ENCODE data around the gene MTHFSD. TPM values are rescaled to one million over a fixed set of nuclear protein-coding genes. Genes with fewer than 3 reads are reported as not detected.

Gene MTHFSD
- total RNA-seq, 5 donors from 2014 or later (not counting 1 experiment from before 2014, with no cell fraction given) = 18.0 to 39.6 (median 34.9) TPM

DNA sequence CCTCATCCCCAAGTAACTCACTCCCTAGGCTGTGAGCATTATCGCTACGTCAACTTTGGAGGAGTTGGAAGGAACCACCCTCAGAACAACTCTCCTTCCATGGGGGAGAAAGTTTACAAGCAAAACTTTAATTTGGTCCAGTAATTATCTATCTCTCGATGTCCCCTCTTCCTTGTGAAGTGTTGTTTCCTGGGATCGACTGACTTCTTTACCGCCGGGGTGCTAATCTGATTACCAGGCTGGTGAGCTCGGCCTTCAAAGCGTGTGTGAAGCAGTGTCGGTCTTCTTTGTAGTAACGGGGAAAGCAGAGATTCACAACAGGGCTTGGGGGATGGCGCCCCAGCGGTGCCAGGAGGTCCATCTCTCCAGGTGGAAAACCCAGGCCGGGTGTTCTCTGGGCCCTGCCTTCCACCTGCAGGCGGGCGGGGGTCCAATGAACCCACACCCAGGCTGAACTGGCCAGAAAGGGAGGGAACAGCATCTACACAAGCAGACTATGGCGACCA, 59.2 kb downstream of the MTHFSD start:
- Histone ChIP-seq H3K27me3 (replicated peaks in 1 of 2; ENCODE audit: control insufficient read depth in 2 of 2, extremely low read depth in 1 of 2, insufficient read depth in 2 of 2, low read length in 1 of 2) (peaks cover 29 to 78% of the 10 kb centered on the region in 2 experiments), H3K9me3 (no peaks in the 10 kb centered on the region), H3K36me3 (ENCODE audit: control insufficient read depth in 2 of 2, extremely low read depth in 1 of 2, insufficient read depth in 1 of 2, low read length in 1 of 2) (no peaks in the 10 kb centered on the region), H3K4me1 (ENCODE audit: control insufficient read depth in 1 of 2, extremely low read depth in 1 of 2, insufficient read depth in 2 of 2, low read length in 2 of 2) (no peaks in the 10 kb centered on the region), H3K27ac (ENCODE audit: low read length) (no peak overlapping the region), H3K4me3 (ENCODE audit: control insufficient read depth in 1 of 2, extremely low read depth in 1 of 2, low read length in 1 of 2) (no peak overlapping the region)
- no peak overlapping the region for H3K4me3 Mint-ChIP-seq
- CTCF ChIA-PET = no interaction called here
- POLR2A ChIA-PET = no interaction called here
- DNase-seq = no peak
- no peaks in the 10 kb centered on the region for H3K4me1 Mint-ChIP-seq
- no peak overlapping the region for H3K27ac Mint-ChIP-seq
- no peaks in the 10 kb centered on the region for H3K36me3 Mint-ChIP-seq
- H3K27me3 Mint-ChIP-seq = peaks cover 58 to 80% of the 10 kb centered on the region in 2 donors
- WGBS (ENCODE audit: insufficient coverage) = 7% methylated on average over 11 of the region's 16 CpGs
- H3K9me3 Mint-ChIP-seq = no peaks in the 10 kb centered on the region
- ATAC-seq (replicated peaks in 1 of 4) = no peak

DNA sequence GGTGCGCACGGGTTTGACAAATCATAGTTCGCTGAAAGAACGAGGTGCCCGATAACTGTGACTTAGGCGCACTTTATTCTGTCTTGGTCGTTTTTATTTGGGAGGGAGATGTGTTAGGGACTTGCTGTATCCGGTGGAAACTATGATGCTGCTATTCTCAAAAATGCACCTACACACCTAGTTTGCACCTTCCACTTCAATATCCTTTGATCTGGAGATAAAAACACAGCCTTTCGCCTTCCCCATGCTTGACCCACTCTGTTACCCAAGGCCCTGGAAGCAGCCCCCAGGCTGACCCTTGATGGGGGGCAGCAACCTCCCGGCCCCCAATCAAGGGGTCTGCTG, 59.7 kb downstream of the MTHFSD start:
- H3K4me3 Mint-ChIP-seq = no peak overlapping the region
- H3K27ac Mint-ChIP-seq = no peak overlapping the region
- ChIA-PET CTCF (no interaction called here), POLR2A (no interaction called here)
- 17% methylated on average over 2 of the region's 10 CpGs for WGBS (ENCODE audit: insufficient coverage)
- H3K27ac ChIP-seq (ENCODE audit: low read length) = no peak overlapping the region
- H3K36me3 Mint-ChIP-seq = no peaks in the 10 kb centered on the region
- H3K4me1 Mint-ChIP-seq = no peaks in the 10 kb centered on the region
- no peaks in the 10 kb centered on the region for H3K9me3 Mint-ChIP-seq
- no peaks in the 10 kb centered on the region for H3K4me1 ChIP-seq (ENCODE audit: control insufficient read depth in 1 of 2, extremely low read depth in 1 of 2, insufficient read depth in 2 of 2, low read length in 2 of 2)
- ATAC-seq (replicated peaks in 1 of 4) = no peak
- H3K27me3 ChIP-seq (replicated peaks in 1 of 2; ENCODE audit: control insufficient read depth in 2 of 2, extremely low read depth in 1 of 2, insufficient read depth in 2 of 2, low read length in 1 of 2) = peaks cover 30 to 73% of the 10 kb centered on the region in 2 experiments
- no peak overlapping the region for H3K4me3 ChIP-seq (ENCODE audit: control insufficient read depth in 1 of 2, extremely low read depth in 1 of 2, low read length in 1 of 2)
- no peaks in the 10 kb centered on the region for H3K36me3 ChIP-seq (ENCODE audit: control insufficient read depth in 2 of 2, extremely low read depth in 1 of 2, insufficient read depth in 1 of 2, low read length in 1 of 2)
- peaks cover 60 to 77% of the 10 kb centered on the region in 2 donors for H3K27me3 Mint-ChIP-seq
- DNase-seq = no peak
- no peaks in the 10 kb centered on the region for H3K9me3 ChIP-seq

DNA sequence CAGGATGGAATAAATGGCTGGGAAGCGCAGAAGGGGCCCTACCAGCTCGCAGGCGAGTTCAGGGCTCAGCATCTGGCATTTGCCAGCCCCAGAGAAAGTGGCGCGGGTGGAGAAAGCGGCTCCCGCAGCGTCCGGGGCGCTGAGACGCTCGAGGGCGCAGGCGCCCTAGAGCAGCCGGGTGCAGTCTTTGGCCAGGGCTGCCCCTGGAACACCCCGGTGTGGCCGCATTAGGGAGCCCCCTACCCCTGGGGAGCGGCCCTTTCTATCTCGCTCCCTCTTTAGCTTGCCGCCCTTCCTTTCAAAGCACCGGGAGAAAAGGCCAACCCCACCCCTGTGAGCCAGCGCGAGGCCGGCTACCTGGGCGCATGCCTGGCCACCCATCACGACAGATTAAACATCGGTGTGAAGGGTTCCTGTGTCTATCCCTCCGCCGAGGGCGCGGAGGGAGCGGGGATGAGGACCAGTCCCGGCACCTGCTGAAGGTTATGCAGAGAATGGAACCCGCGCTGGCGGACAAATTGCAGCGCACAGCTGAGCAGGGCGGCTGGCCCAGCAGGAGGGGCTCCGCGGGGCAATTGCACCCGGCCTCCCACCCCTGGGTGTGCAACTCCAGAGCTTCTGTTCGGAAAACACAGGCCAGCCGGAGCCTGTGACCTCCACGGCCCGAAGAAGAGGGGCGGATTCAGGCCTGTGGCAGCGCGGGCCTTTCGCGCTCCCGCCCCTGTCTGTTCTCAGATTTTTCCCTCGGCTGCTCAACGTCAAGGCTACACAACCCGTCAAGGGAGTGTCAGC, 60.3 kb downstream of the MTHFSD start:
- no peak for ATAC-seq (replicated peaks in 1 of 4)
- peaks cover 30 to 68% of the 10 kb centered on the region in 2 experiments for H3K27me3 ChIP-seq (replicated peaks in 1 of 2; ENCODE audit: control insufficient read depth in 2 of 2, extremely low read depth in 1 of 2, insufficient read depth in 2 of 2, low read length in 1 of 2)
- WGBS (ENCODE audit: insufficient coverage) = 9% methylated on average over 54 of the region's 54 CpGs
- H3K4me3 ChIP-seq (ENCODE audit: control insufficient read depth in 1 of 2, extremely low read depth in 1 of 2, low read length in 1 of 2) = no peak overlapping the region
- H3K27ac ChIP-seq (ENCODE audit: low read length) = no peak overlapping the region
- Mint-ChIP-seq H3K27me3 (peaks cover 63 to 78% of the 10 kb centered on the region in 2 donors), H3K9me3 (no peaks in the 10 kb centered on the region), H3K4me3 (no peak overlapping the region), H3K36me3 (no peaks in the 10 kb centered on the region), H3K27ac (no peak overlapping the region), H3K4me1 (no peaks in the 10 kb centered on the region)
- no peak for DNase-seq
- no peaks in the 10 kb centered on the region for H3K4me1 ChIP-seq (ENCODE audit: control insufficient read depth in 1 of 2, extremely low read depth in 1 of 2, insufficient read depth in 2 of 2, low read length in 2 of 2)
- H3K9me3 ChIP-seq = no peaks in the 10 kb centered on the region
- POLR2A ChIA-PET = no interaction called here
- CTCF ChIA-PET = no interaction called here
- H3K36me3 ChIP-seq (ENCODE audit: control insufficient read depth in 2 of 2, extremely low read depth in 1 of 2, insufficient read depth in 1 of 2, low read length in 1 of 2) = no peaks in the 10 kb centered on the region

DNA sequence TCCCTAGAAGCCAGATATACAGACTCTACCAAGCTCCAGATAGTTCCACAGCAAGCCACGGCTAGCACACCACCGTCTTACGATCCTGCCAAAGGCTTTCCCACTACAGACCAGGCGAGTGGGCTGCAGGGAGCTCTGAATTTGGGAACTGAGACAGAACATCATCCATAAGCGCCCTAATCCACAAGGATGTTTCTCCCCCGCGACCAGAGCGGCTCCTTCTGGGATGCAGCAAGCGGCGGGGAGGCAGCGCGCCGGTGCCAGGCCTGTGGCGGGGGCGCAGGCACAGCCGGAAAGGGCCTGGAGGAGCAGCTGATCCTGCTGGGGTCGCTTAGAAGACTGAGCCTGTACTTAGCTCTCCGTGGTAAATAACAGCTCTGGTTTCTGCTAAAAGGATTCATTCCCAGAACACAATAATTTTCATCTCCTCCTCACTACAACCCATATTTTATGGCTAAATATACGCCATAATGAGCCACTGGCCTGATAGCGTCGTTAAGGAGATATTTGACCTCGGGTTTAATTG, 60.9 kb downstream of the MTHFSD start:
- Histone ChIP-seq H3K4me1 (ENCODE audit: control insufficient read depth in 1 of 2, extremely low read depth in 1 of 2, insufficient read depth in 2 of 2, low read length in 2 of 2) (no peaks in the 10 kb centered on the region), H3K27ac (ENCODE audit: low read length) (no peak overlapping the region), H3K27me3 (replicated peaks in 1 of 2; ENCODE audit: control insufficient read depth in 2 of 2, extremely low read depth in 1 of 2, insufficient read depth in 2 of 2, low read length in 1 of 2) (peaks cover 27 to 70% of the 10 kb centered on the region in 2 experiments), H3K9me3 (no peaks in the 10 kb centered on the region), H3K4me3 (ENCODE audit: control insufficient read depth in 1 of 2, extremely low read depth in 1 of 2, low read length in 1 of 2) (no peak overlapping the region), H3K36me3 (ENCODE audit: control insufficient read depth in 2 of 2, extremely low read depth in 1 of 2, insufficient read depth in 1 of 2, low read length in 1 of 2) (no peaks in the 10 kb centered on the region)
- H3K27me3 Mint-ChIP-seq = peaks cover 61 to 78% of the 10 kb centered on the region in 2 donors
- H3K4me1 Mint-ChIP-seq = no peaks in the 10 kb centered on the region
- H3K27ac Mint-ChIP-seq = no peak overlapping the region
- 9% methylated on average over 13 of the region's 22 CpGs for WGBS (ENCODE audit: insufficient coverage)
- no peaks in the 10 kb centered on the region for H3K36me3 Mint-ChIP-seq
- POLR2A ChIA-PET = no interaction called here
- no peak overlapping the region for H3K4me3 Mint-ChIP-seq
- DNase-seq (no peak), ATAC-seq (replicated peaks in 1 of 4) (no peak)
- CTCF ChIA-PET = no interaction called here
- no peaks in the 10 kb centered on the region for H3K9me3 Mint-ChIP-seq

DNA sequence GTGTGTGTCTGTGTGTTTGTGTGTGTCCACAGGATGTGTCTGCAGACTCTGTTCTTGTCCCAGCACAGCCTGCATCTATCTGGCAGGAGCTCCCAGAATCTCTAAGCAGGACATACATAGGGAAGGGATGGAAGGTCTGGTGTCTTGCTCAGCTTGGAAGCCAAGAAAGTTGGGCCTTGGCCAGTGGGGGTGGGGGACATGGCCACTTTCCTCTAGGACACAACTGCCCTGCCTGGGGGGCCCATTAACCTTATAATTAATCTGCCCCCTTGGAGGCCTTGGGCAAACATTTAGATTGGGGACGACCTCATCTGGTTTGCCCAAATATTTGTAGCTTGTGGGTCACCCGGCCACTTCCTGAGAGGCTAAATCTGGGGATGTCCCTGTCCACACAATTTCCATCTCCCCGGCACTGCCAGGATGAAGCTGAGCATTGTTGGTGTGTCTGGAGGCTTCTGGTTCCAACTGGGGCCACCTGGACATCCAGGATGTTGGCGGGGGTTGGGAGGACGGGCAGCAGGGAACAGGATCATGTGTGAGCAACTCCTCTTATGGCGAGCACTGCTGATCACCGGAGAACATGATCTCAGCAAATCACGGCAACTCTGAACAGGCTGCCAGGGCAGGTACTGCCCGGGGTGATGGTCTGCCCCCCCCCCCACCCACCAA, 61.9 kb downstream of the MTHFSD start:
- Mint-ChIP-seq H3K9me3 (no peaks in the 10 kb centered on the region), H3K27ac (no peak overlapping the region), H3K27me3 (peaks cover 59 to 82% of the 10 kb centered on the region in 2 donors), H3K36me3 (no peaks in the 10 kb centered on the region), H3K4me3 (no peak overlapping the region), H3K4me1 (no peaks in the 10 kb centered on the region)
- H3K27me3 ChIP-seq (replicated peaks in 1 of 2; ENCODE audit: control insufficient read depth in 2 of 2, extremely low read depth in 1 of 2, insufficient read depth in 2 of 2, low read length in 1 of 2) = peaks cover 29 to 69% of the 10 kb centered on the region in 2 experiments
- ChIA-PET POLR2A (no interaction called here), CTCF (no interaction called here)
- DNase-seq = no peak
- no peaks in the 10 kb centered on the region for H3K9me3 ChIP-seq
- no peaks in the 10 kb centered on the region for H3K36me3 ChIP-seq (ENCODE audit: control insufficient read depth in 2 of 2, extremely low read depth in 1 of 2, insufficient read depth in 1 of 2, low read length in 1 of 2)
- 42% methylated on average over 8 of the region's 9 CpGs for WGBS (ENCODE audit: insufficient coverage)
- H3K27ac ChIP-seq (ENCODE audit: low read length) = no peak overlapping the region
- H3K4me1 ChIP-seq (ENCODE audit: control insufficient read depth in 1 of 2, extremely low read depth in 1 of 2, insufficient read depth in 2 of 2, low read length in 2 of 2) = no peaks in the 10 kb centered on the region
- no peak overlapping the region for H3K4me3 ChIP-seq (ENCODE audit: control insufficient read depth in 1 of 2, extremely low read depth in 1 of 2, low read length in 1 of 2)
- no peak for ATAC-seq (replicated peaks in 1 of 4)

DNA sequence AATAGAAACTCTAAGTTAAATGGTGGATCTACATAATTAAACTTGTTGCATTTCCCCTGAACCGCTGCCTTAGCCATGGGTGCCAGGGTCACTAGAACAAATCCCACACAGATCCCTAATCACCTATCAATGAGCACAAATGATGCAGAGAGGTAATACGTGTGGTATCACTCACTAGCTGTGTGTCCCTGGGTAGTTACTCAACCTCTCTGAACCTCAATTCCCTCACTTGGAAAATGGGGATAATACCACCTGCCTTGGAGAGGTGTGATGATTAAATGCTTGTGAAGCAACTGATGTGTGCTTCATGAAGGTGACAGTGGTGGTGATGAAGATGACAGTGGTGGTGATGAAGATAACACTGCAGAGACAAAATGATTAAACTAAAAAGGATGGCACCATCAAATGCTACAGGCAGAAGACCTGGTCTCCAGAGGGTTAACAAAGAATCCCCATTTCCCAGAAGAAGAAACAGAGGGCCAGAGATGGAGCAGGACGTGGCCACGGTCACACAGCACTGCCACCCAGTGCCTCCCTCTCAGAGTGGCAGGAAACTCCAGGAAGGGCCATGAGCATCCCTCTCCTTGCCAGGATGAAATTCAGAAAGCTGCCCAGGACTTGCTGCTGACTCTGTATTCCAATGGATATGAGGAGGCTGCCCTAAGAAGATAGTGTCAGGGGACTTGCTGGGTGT, 62.6 kb downstream of the MTHFSD start:
- peaks cover 27 to 68% of the 10 kb centered on the region in 2 experiments for H3K27me3 ChIP-seq (replicated peaks in 1 of 2; ENCODE audit: control insufficient read depth in 2 of 2, extremely low read depth in 1 of 2, insufficient read depth in 2 of 2, low read length in 1 of 2)
- H3K4me3 ChIP-seq (ENCODE audit: control insufficient read depth in 1 of 2, extremely low read depth in 1 of 2, low read length in 1 of 2) = no peak overlapping the region
- 57% methylated on average over 2 of the region's 4 CpGs for WGBS (ENCODE audit: insufficient coverage)
- H3K4me1 ChIP-seq (ENCODE audit: control insufficient read depth in 1 of 2, extremely low read depth in 1 of 2, insufficient read depth in 2 of 2, low read length in 2 of 2) = no peaks in the 10 kb centered on the region
- DNase-seq = no peak
- no peaks in the 10 kb centered on the region for H3K36me3 ChIP-seq (ENCODE audit: control insufficient read depth in 2 of 2, extremely low read depth in 1 of 2, insufficient read depth in 1 of 2, low read length in 1 of 2)
- ChIA-PET CTCF (no interaction called here), POLR2A (no interaction called here)
- Mint-ChIP-seq H3K27me3 (peaks cover 63 to 84% of the 10 kb centered on the region in 2 donors), H3K27ac (no peak overlapping the region), H3K36me3 (no peaks in the 10 kb centered on the region), H3K9me3 (no peaks in the 10 kb centered on the region), H3K4me3 (no peak overlapping the region), H3K4me1 (no peaks in the 10 kb centered on the region)
- no peak overlapping the region for H3K27ac ChIP-seq (ENCODE audit: low read length)
- no peak for ATAC-seq (replicated peaks in 1 of 4)
- no peaks in the 10 kb centered on the region for H3K9me3 ChIP-seq
